ENCODE data around the gene SKA3. TPM values are rescaled to one million over a fixed set of nuclear protein-coding genes. Genes with fewer than 3 reads are reported as not detected.
"Not testable (repeated sequence)": the region's sequence is repeated elsewhere in the genome, so short reads cannot be mapped to it uniquely, and the experiment has no call there.

The SKA3 gene
- polyA plus RNA-seq, 1 donor (not counting 4 experiments of a cell fraction or from before 2014, with no cell fraction given) = 13.4 TPM

GRCh38 chr13:21171420-21171819, 4.9 kb downstream of the SKA3 start:
- peaks cover 38% of the 10 kb centered on the region for H3K79me2 ChIP-seq (ENCODE audit: control insufficient read depth, insufficient read depth, low read length)
- H2AFZ ChIP-seq (ENCODE audit: control insufficient read depth, low read length) = no peak overlapping the region
- H3K4me2 ChIP-seq (ENCODE audit: control insufficient read depth, extremely low read depth, insufficient read depth, low read depth, low read length) = no peak overlapping the region

GRCh38 chr13:21165606-21166005, 10.7 kb downstream of the SKA3 start:
- H3K27ac ChIP-seq (ENCODE audit: control insufficient read depth, insufficient read depth, low read length); H3K9me1 ChIP-seq (ENCODE audit: control insufficient read depth, extremely low read depth, insufficient read depth, low read length); H2AFZ ChIP-seq (ENCODE audit: control insufficient read depth, low read length); H3K79me2 ChIP-seq (ENCODE audit: control insufficient read depth, insufficient read depth, low read length); FAIRE-seq; dilution Hi-C loops (cut with MboI; ENCODE audit: extremely low pct_ligation_motif_present, low sequenced_read_pairs); H4K20me1 ChIP-seq (ENCODE audit: control insufficient read depth, extremely low read depth, insufficient read depth, low read length); H3K4me3 ChIP-seq (ENCODE audit: control insufficient read depth in 2 of 3, extremely low read depth in 1 of 3, insufficient read depth in 2 of 3, low read depth in 1 of 3, low read length in 3 of 3); H3K27me3 ChIP-seq (ENCODE audit: control insufficient read depth, extremely low read depth, insufficient read depth, low read length); DNase-seq (ENCODE audit: low read depth, low spot score); H3K36me3 ChIP-seq (ENCODE audit: control insufficient read depth in 2 of 2, extremely low read depth in 1 of 2, insufficient read depth in 2 of 2, low read length in 2 of 2); H3K9ac ChIP-seq (ENCODE audit: control insufficient read depth, extremely low read depth, insufficient read depth, low read length); H3K4me1 ChIP-seq (ENCODE audit: control insufficient read depth, extremely low read depth, insufficient read depth, low read length); H3K9me3 ChIP-seq (ENCODE audit: control insufficient read depth, low read depth, low read length); H3K4me2 ChIP-seq (ENCODE audit: control insufficient read depth, extremely low read depth, insufficient read depth, low read depth, low read length): not testable (repeated sequence)

More at GRCh38 chr13:21171420-21171819, 4.9 kb downstream of the SKA3 start:
- no peak for FAIRE-seq
- Histone ChIP-seq H3K36me3 (ENCODE audit: control insufficient read depth in 2 of 2, extremely low read depth in 1 of 2, insufficient read depth in 2 of 2, low read length in 2 of 2) (no peaks in the 10 kb centered on the region), H3K9me3 (ENCODE audit: control insufficient read depth, low read depth, low read length) (no peaks in the 10 kb centered on the region), H3K9ac (ENCODE audit: control insufficient read depth, extremely low read depth, insufficient read depth, low read length) (no peak overlapping the region), H3K4me1 (ENCODE audit: control insufficient read depth, extremely low read depth, insufficient read depth, low read length) (peaks cover 6% of the 10 kb centered on the region), H4K20me1 (ENCODE audit: control insufficient read depth, extremely low read depth, insufficient read depth, low read length) (no peaks in the 10 kb centered on the region), H3K27me3 (ENCODE audit: control insufficient read depth, extremely low read depth, insufficient read depth, low read length) (no peaks in the 10 kb centered on the region), H3K27ac (ENCODE audit: control insufficient read depth, insufficient read depth, low read length) (no peak overlapping the region), H3K4me3 (ENCODE audit: control insufficient read depth in 2 of 3, extremely low read depth in 1 of 3, insufficient read depth in 2 of 3, low read depth in 1 of 3, low read length in 3 of 3) (no peak overlapping the region), H3K9me1 (ENCODE audit: control insufficient read depth, extremely low read depth, insufficient read depth, low read length) (no peaks in the 10 kb centered on the region)
- no peak for TF ChIP-seq CTCF (optimal IDR thresholded peaks at IDR 0.05 in 1 of 3, IDR thresholded peaks at IDR 0.05 in 1 of 3, conservative IDR thresholded peaks at IDR 0.05 in 1 of 3; ENCODE audit: extremely low read depth in 1 of 3, insufficient read depth in 2 of 3, low read length in 3 of 3)
- no peak for TF ChIP-seq EZH2 (IDR thresholded peaks at IDR 0.05; ENCODE audit: low read length)
- DNase-seq (ENCODE audit: low read depth, low spot score) = no peak
- dilution Hi-C loops (cut with MboI; ENCODE audit: extremely low pct_ligation_motif_present, low sequenced_read_pairs) = no loop called here

- H3K9ac ChIP-seq (ENCODE audit: control insufficient read depth, extremely low read depth, insufficient read depth, low read length) = no peak overlapping the region
- H2AFZ ChIP-seq (ENCODE audit: control insufficient read depth, low read length) = no peak overlapping the region
- no peaks in the 10 kb centered on the region for H4K20me1 ChIP-seq (ENCODE audit: control insufficient read depth, extremely low read depth, insufficient read depth, low read length)
- TF ChIP-seq CTCF (optimal IDR thresholded peaks at IDR 0.05 in 1 of 3, IDR thresholded peaks at IDR 0.05 in 1 of 3, conservative IDR thresholded peaks at IDR 0.05 in 1 of 3; ENCODE audit: extremely low read depth in 1 of 3, insufficient read depth in 2 of 3, low read length in 3 of 3) (no peak), EZH2 (IDR thresholded peaks at IDR 0.05; ENCODE audit: low read length) (no peak)
- H3K4me3 ChIP-seq (ENCODE audit: control insufficient read depth in 2 of 3, extremely low read depth in 1 of 3, insufficient read depth in 2 of 3, low read depth in 1 of 3, low read length in 3 of 3) = no peak overlapping the region
- FAIRE-seq (no peak), DNase-seq (ENCODE audit: low read depth, low spot score) (no peak)
- no peaks in the 10 kb centered on the region for H3K79me2 ChIP-seq (ENCODE audit: control insufficient read depth, insufficient read depth, low read length)
- dilution Hi-C loops (cut with MboI; ENCODE audit: extremely low pct_ligation_motif_present, low sequenced_read_pairs) = no loop called here
- H3K36me3 ChIP-seq (ENCODE audit: control insufficient read depth in 2 of 2, extremely low read depth in 1 of 2, insufficient read depth in 2 of 2, low read length in 2 of 2) = no peaks in the 10 kb centered on the region
- no peaks in the 10 kb centered on the region for H3K4me1 ChIP-seq (ENCODE audit: control insufficient read depth, extremely low read depth, insufficient read depth, low read length)
- H3K27ac ChIP-seq (ENCODE audit: control insufficient read depth, insufficient read depth, low read length) = no peak overlapping the region
- no peaks in the 10 kb centered on the region for H3K9me1 ChIP-seq (ENCODE audit: control insufficient read depth, extremely low read depth, insufficient read depth, low read length)
- no peaks in the 10 kb centered on the region for H3K9me3 ChIP-seq (ENCODE audit: control insufficient read depth, low read depth, low read length)
- H3K4me2 ChIP-seq (ENCODE audit: control insufficient read depth, extremely low read depth, insufficient read depth, low read depth, low read length) = no peak overlapping the region
- H3K27me3 ChIP-seq (ENCODE audit: control insufficient read depth, extremely low read depth, insufficient read depth, low read length) = no peaks in the 10 kb centered on the region
Measured at GRCh38 chr13:21164631-21165030, 11.7 kb downstream of the SKA3 start.
